Stimulated activated CD4-positive, alpha-beta T cell treated with anti-CD3 and anti-CD28 coated beads, TNF-alpha, amount 100 ng/mL, for 48 hours (primary cell): Measurements from ENCODE around the gene TTC39B.

Experiments used
- DNase-seq, 3 donors: peaks; one replicate each; pipeline ENCODE4 v3.0.0-alpha.2; 2020; ENCODE audit warnings: low read depth in 3 of 3

Gene TTC39B

DNA sequence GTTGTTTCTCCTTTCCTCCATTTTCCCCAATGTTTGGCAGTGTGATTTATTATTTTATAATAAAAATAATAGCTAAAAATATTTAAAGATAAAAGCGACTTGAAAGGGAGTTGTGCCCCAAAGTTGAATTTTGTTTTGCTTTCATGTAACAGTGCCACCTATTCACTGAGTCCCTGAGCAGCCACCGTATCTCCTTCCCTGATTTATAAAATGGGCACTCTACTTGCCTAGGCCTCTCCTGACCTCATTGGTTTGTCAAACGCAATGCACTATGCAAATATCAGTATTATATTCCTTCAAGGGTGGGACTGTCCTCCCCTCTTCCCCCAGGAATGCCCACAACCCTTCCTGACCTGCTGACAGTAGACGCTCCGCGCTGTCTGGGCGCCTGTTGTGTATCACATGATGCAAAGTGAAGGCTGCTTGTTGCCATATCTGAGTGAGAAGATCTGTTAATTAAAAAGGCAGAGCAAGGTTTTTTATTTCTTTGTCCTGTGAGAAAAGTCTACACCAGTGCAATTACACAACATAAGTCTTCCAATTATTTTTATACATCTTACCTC is 81.4 kb downstream of the TTC39B start:
- DNase-seq = no peak

DNA sequence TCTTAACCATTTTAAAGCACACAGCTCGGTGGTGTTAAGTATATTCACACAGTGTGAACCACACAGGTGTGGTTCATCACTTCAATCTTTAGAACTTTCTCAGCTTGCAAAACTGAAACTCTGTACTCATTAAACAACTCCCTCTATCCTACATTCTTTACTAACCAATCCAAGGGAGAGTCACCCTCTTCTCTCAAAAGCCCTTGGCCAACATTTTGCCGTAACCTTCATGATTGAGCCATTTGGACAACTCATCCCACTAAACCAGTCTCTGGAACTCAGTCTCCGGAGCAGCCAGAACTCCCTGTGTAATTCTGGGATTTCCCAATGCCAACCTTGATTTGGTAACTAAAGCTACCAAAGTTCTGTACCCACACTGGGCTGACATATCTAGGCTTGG is 84.7 kb downstream of the TTC39B start:
- no peak for DNase-seq

DNA sequence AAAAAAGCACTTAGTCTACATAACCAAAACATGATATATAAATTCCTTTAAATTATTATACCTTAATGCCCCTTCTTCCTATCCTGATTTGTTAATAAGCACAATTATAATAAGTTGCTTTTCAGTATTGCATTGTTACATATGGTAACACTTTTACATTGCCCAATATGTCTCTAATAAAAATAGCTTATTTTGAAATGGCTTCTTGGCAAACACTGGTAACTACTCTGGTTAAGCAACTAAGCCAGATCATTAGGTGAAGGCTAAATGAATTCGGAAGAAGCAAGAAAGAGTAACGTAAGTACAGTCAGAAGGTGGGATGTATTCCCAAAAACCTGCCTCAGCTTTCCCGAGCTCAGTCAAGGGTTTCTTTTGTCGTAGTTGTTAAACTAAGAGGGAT is 85.3 kb downstream of the TTC39B start:
- no peak for DNase-seq

DNA sequence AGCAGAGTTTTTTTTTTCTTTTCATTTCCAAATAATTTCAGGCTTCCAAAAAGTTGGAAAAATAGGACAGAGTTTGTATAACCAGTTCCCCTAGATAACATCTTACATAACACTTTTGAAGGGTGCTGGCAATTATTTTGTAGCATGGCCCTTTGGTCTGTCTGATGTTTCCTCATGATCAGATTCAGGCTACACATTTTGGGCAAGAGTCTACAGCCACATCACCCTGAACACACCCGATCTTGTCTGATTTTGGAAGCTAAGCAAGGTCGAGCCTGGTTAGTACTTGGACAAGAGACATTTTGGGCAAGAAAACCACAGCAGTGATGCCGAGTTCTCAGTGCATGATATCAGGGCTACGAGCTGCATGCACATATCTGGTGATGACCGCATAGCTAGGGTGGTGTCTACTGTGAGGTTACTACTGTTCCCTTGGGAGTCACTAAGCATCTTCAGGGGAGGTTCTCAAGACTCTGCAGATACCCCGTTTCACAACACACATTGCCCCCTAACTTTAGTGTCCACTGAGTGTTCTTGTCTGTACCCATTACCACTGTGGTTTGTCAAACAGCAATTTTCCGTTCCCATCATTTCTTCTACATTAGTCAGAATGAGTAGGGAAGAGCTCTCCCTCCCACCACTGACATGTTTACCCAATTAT is 86.2 kb downstream of the TTC39B start:
- no peak for DNase-seq

DNA sequence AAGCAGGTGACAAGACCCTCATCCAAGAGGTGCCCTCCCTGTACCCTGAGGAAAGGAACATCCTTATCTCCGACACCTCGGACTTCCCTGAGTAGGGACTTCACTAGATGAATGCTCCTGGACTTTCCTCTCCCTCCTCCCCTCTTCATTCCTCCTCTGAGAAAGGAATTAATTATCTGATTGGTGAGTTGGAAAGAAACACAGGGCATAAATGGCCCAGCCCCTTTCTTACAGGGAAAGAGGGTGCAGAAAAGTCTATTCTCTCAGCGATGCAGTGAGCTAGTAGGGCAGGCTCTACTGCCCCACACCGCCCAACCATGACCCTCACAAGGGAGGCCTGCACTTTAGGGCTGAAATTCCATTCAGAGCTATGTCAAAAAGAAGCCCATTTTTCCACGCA is 87.5 kb downstream of the TTC39B start:
- no peak for DNase-seq

DNA sequence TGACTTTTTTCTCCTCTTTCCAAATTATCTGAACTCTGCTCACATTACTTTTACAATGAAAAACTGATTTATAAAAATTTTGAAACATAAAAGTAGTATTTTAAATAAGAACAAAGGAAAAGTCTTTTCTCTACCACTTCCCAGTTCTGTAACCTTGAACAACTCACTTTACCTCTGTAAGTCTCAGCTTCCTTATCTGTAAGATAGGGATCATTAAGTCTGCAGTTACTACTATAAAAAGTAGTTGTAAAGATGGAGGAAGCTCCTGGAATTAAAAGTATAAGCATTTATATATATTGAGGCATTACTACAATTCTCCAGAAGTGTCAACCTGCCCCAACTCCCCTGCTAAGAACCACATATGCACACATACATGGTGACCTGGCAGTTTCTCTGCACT is 88.0 kb downstream of the TTC39B start:
- DNase-seq = no peak

DNA sequence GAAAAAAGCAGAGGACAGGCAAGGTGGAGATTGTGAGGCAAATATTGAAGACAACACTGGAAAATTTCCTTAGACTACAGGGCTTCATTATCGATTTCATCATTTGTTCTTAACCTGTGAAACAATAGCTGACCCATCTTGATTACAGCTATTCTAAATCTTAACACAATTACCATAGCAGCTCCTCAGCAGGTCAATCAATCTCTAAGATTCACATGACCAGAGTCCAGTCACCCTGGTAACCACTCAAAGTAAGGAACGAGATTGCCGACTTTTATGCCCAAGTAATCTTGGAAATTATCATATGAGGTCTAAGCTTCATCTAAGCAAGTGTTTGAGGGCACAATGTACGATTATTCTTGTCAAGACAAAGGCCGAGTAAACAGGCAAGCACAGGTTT is 93.8 kb downstream of the TTC39B start:
- no peak for DNase-seq

DNA sequence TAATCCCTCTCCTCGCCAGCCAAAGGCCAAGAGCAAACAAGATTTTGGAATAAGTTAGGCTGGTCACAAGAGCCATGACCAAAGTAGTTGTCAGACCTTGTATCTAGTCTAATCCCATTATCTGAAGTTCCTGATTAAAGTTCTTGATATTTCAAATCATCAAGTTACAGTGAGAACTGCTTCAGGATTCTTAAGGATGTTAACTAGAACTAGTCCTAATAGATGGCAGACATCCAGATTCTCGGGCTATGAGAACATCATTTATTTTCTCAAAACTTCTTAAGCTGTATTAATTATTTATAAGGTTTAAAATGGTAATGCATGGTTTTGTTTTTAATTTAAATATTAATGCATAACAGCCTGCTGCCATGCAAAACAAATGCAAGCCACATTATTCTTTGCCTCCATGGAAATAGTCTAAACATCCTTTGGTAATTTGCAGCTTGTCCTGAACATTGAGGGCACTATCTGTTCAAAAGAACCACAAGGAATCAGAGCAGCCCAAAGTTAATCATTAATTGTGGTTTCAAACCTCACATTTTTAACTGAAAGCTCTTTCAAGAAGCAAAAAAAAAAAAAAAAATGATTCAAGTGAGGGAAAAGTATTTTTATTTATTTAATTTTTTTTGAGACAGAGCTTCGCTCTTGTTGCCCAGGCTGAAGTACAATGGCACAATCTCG is 95.1 kb downstream of the TTC39B start:
- DNase-seq = no peak

DNA sequence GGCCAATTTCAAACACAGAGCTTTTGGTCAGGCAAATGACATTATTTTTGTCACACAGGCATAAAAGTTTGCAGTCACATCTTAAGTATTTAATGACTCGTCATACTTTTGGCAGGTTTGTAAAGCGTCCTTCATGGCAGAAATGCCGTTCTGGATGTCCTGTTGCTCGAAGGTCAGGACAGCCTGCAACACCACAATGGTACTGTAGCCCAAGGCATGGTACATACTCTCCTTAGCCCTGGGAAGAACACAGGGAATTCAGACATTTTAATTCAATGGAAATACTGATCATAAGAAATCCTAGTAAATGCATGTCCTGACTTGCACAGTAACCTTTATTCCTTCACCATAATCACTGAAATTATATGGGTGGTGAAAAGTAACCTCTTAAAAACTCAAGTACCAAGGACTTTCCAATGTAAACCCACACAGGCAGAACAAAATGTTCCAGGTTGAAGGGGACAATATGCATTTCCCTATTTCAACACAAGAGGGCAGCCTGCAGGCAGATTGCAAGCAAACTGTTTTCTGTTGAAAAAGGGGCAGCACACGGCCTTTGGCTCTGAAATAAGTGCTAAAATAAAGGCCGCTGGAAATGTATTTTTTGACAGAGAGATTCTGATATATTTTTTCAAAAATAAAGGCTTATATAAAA is 95.7 kb downstream of the TTC39B start:
- peak; percentile 19 to 61 (median 25) for DNase-seq

DNA sequence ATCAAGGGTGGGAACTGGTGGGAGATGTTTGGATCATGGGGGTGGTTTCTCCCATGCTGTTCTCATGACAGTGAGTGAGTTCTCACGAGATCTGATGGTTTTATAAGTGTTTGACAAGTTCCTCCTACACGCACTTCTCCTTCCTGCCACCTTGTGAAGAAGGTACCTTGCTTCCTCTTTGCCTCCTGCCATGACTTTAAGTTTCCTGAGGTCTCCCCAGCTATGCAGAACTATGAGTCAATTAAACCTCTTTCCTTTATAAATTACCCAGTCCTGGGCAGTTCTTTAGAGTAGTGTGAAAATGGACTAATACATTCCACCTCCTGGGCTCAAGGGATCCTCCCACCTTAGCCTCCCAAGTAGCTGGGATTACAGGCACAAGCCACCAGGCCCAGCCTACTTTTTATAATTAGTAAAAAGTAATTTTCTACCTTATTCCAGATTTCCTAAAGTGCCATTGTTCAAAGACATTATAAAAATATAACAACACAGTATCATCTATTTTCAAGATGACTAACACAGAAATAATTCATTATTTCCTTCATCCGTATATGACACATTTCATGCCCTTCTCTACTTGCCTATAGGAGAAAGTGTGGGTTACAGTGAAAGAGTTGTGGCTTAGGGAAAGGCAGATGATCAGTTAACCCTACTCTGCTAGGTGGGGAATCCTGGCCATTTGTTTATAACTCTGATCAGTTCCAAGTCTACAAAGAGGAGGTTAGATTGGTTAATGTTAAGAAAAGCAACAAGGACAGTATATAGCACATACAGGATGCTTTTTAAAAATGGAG is 99.9 kb downstream of the TTC39B start:
- DNase-seq = no peak

DNA sequence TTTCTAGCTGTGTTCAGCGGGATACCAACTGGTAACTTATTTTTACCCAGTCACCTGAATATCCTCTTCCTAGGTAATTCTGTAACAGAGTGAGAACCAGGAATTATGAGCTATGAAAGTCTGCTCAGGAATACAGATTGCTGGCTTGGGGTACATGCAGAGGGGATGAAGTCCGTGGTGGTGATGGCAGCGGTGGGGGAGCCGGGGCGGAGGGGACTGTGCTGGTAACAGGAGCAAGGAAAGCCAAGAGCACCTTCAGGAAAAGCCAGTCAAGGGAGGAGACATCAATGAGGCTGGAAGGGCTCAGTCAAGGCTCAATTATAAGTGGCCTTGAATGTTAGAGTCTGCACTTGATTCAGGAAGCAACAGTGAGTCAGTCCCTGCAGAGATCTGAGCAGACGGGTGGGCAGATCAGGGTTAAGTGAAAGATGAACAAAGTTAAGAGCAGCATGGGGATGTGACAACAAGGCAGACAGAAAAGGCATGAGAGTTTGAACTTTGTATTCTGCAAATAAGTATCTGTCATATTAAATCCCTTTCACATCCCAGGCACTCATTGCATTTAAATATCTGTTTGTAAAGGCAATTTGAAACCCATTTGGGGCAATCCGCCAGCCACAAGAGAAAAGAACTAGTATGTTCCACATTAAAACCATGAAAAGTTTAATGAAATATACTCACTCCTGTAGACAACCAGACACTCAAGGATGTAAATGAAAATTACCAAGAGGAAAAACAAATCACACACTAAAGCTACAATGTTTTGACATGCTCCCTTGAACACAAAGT is 101.2 kb downstream of the TTC39B start:
- no peak for DNase-seq

DNA sequence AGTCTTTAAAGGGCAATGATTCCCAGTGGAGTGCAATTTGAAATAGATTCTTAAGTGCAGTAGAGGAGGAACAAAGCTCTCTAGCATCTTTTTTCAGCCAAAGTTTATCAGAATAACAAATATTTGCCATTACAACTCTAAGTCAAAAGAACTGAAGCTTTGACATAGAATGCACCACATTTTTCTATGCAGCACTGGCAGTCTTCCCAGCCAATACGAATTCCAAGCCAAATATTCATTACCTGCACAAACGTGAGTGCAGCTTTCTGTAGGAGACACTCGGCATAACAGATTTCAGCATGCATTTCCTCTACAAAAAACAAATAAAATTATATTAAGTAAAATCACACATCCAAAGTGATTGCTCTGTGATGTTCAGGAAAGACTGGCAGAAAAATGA is 103.4 kb downstream of the TTC39B start:
- DNase-seq = no peak

DNA sequence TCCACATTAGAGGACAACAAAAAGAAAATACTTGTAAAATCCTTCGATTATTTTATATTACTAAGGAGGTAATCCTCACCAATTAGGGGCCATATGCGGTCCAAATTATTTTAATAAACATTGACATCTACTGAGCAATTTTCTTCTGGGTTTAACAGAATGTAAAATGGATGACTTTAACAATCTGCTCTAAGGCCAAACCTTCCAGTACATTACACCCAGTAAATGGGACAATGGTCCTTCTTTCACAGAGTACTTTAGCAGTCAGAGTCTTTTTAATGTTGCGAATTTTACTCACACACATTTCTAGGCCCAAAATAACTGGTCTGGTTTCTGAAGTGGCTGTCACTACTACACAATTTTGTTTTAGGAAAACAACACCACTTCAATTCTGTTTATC is 106.9 kb downstream of the TTC39B start:
- DNase-seq = no peak

DNA sequence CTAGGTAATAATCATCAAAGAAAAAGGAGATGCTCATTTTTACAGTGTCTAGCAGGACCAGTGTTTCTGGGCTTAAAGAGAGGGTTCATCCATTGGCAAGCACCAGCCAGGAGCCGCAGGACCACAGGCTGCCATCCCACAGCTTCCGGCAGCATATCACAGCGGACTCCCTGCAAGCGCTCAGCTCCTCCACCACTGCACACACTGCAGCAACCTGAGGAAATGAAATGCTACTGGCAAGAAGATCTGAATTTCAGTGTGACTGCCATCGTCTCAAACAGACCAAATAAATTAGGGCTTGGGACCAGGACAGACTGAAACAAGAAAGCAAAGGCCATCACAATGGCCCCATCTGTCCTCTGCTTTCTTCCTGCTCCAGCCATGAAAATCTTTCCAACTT is 114.2 kb downstream of the TTC39B start:
- no peak for DNase-seq

DNA sequence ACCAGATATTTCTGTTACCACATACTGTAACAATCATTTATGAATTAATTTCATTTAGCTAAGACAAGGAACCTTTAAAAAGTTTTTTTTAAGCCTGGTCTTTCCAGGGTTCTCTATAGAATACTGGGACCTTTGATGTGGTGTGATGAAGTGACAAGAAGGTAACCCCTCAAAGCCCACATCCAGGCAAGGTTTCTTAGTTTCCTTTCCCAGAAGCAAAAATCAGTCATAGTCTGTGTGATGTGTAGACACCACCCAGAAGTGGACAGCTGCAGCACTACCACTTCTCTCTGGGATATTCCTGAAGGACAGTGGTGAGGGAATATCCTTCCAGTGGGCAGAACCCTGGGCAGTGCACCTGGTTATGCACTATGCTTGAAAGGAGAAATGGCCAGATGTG is 115.6 kb downstream of the TTC39B start:
- peak in 1 of 3 donors; percentile 5 for DNase-seq

DNA sequence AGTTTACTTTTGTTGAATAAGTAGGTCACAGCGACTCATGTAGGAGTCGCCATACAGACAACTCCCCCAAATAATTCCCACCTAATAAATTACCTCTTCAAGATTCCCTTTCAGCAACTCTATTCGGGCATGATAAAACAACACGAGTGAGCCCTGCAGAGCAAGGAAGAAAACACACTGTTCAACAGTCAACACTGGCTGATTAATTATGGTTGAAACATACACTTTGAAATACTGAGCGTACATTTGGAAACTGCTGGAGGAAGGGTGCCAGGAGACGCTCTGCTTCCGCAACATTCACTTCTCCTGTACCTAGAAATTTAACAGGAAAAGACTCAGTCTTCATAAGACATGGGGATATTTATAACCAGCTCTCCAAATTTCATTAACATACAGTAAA is 117.5 kb downstream of the TTC39B start:
- DNase-seq = no peak

DNA sequence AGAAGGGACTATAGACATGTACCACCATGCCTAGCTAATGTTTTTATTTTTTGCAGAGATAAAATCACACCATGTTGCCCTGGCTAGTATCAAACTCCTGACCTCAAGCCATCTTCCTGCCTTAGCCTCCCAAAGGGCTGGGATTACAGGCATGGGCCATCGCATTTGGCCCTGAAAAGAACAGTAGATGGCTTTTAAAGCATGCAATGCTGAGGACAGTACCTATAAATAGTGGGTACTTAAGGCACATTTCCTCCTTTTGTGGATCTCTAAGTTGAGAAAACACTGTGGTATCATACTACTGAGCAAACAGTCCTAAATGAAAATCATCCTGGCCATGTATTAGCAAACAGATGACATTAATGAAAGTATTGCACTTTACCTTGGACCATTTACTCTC is 119.4 kb downstream of the TTC39B start:
- DNase-seq = no peak

DNA sequence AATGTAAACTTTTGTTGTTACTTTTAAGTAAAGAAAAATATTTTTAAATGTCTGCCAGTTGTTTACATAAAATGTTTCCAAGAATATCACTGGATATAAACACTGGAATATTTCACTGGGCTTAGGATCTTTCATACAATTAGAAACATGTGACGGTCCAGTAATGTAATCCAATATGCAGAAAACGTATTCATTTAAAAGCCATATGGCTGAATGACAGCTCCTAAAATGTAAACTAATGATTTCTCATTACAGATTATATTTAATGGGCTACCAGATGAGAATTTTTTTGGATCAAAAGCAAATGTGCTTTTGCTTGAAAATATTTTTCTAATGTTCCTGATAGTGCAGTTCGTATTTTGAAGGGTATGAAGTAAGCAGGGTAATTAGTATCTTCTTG is 124.3 kb downstream of the TTC39B start:
- DNase-seq = no peak

DNA sequence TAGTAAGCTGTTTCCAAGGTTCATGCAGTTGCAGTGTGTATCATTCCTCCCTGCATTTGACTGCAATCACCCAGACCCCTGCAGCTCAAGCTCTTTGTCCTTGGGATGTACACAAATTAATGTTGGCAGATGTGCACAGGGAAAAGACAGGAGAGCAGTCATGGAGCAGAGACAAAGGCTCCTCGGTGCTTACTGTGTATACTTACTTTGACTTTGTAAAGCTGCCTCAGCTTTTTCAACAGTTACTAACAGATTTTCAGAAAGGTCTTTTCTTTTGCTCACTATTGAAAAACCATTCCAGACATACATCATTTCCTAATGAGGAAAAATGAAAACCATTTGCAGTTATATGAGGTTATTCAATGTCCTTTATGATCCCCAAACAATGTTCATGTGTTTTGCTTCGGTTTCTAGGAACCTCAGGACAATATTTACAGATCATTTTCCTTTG is 124.9 kb downstream of the TTC39B start:
- no peak for DNase-seq

DNA sequence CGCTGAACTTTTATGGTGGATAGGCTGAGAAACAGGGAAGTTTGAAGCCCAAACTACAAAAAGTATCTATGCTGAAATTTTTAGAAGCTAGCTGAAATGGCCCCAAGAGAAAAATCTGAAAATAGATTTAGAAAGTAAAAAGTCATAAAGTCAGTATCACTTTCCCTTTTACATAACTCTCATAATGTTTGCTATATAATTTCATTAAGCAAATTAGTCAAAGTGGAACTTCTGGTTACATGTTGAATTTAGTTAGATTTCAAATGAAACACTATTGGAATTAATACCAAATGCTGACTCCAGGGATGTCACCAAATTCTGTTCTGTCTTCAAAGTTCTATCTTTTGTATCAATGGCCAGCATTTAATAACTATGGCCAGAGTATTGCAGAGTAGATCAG is 126.9 kb downstream of the TTC39B start:
- no peak for DNase-seq

DNA sequence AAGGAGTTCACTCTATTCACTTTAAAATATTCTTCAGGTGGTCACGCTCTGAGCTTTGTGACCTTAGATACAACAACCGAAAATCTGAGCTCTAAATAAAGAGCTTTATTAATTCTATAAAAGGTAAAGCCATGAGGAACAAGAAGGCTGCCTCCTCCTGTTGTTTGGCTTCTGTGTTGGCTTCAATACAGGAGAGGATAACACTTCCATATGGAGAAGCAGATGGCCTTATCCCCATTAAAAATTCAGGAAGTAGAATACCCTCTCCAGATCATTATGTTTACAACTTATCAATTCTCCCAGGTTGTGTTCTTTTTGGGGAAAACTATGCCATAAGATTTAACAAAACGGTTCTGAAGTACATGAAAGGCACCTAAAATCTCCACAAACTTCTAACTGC is 128.4 kb downstream of the TTC39B start:
- DNase-seq = no peak
